GM19238 (cell line): ENCODE measurements around the gene NPAS4.
A peak's percentile ranks its signal among the peaks of the same experiment; 100 is the strongest.
"Not testable (repeated sequence)": the region's sequence is repeated elsewhere in the genome, so short reads cannot be mapped to it uniquely, and the experiment has no call there.

Experiments
- DNase-seq: peaks from one replicate; pipeline ENCODE4 v3.0.0; 2011; ENCODE audit warnings: low spot score; ENCODE audit not compliant: insufficient read length

NPAS4 gene

DNA sequence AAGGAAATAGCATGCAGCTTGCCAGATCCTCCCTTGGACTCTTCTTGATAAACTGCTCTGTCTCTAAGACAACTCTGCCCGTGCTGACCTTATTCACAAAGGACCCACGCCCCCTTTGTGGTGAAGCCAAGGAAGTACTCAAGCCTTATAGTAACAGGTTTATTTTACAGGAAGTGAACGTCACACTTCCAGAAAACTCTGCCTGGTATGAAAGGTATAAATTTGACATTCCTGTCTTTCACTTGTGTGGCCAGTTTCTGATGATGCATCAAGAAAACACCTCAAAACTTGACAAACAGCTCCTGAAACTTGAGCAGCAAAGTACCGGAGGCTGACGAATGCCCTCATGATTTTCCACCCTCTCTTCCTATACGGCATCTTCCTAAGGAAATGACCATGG lies 33.4 kb downstream of the NPAS4 start:
- no peak for DNase-seq

DNA sequence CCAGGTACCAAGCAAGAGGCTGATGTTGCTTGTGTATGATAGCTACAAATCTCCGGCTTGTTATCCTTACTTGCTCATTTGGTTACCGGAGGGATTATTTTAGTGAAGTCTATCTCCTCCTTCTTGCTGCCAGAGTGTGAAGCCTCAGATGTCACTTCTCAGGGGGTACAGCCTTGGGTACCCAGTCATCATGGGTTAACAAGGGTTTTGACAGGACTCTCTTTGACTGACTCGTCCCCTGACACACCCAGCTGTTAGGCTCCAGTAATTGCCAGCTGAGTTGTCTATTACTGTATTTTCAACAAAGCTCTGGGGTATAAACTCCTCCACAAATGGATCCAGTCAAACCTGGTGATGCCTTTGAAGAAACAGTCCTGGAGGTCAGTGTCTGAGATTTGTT lies 34.0 kb downstream of the NPAS4 start:
- DNase-seq = no peak

DNA sequence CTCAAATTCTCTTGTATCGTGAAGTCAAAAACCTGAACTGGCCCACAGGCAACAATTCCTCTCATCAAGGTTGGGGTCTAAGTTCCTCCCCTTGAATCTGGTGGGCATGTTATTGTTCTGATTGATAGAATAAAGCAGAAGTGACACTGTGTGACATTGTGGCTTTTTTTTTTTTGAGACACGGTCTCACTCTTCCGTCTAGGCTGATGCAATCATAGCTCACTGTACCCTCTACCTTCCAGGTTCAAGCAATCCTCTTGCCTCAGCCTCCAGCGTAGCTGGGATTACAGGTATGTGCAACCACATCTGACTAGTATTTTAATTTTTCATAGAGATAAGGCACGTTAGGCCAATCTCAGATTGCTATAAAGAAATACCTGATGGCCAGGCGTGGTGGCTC lies 37.0 kb downstream of the NPAS4 start:
- no peak for DNase-seq

DNA sequence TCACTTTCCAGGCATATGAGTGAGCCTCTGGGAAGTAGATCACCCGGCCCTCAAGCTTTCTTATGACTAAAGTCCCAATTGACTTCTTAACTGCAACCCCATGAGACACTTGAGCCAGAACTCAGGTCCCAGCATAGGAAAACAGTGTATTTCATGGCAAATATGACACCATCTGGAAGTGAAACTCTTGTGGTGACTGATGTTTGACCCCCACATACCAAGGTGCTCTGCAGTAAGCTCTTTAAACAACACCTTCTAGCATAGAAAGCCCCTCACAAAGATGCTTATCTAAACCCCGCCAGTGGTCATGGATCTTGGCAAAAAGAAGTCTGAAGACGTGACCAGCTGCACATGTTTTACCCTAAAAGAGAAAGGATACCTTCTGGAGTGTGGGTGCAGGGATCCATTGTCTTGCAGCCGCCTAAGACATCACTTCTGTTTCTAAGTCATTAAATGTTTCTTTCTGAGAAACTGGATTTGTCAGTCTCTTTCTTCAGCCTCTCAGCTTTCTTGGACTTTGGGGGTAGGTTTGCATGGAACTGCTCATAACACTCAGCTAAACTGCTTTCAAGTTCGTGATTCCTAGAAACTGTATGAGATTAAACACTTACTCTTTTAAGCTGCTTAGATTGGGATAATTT lies 38.4 kb downstream of the NPAS4 start:
- no peak for DNase-seq

DNA sequence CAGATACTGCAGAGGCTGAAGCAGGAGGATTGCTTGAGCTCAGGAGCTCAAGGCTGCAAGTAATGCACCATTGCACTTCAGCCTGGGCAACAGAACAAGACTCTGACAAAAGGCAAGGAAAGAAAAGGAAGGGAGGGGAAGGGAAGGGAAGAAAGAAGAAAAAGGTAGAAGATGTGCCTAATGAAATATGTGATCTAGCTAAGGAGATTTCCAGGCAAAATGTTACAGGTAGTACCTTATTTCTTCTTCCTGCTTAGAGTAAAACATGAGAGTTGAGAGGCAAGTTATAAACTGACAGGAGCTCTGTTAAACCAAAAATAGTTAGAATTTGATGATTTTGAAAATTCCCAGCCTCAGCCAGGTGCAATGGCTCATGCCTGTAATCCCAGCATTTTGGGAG lies 41.2 kb downstream of the NPAS4 start:
- no peak for DNase-seq

DNA sequence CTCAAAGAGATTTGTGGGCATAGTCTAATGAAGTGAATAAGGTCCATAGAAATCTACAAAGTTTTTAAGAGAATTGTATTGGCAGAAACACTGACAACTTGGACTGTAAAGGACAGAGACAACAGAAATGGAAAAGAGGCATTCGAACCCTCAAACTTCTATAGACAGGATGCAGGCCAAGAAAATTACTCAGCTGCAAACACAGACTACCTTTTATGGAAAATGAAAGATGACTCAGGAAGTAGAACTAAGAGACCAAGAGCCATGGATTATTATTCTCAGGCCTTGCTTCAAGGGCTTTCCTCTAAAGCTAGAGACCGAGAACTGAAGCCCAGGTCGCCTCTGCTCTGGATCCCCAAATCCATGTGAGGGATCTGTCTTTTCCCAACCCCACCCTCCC lies 42.1 kb downstream of the NPAS4 start:
- DNase-seq = no peak

DNA sequence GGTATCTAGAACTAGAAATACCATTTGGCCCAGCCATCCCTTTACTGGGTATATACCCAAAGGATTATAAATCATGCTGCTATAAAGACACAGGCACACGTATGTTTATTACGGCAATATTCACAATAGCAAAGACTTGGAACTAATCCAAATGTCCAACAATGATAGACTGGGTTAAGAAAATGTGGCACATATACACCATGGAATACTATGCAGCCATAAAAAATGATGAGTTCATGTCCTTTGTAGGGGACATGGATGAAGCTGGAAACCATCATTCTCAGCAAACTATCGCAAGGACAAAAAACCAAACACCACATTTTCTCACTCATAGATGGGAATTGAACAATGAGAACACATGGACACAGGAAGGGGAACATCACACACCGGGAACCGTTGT lies 43.3 kb downstream of the NPAS4 start:
- not testable (repeated sequence) for DNase-seq

DNA sequence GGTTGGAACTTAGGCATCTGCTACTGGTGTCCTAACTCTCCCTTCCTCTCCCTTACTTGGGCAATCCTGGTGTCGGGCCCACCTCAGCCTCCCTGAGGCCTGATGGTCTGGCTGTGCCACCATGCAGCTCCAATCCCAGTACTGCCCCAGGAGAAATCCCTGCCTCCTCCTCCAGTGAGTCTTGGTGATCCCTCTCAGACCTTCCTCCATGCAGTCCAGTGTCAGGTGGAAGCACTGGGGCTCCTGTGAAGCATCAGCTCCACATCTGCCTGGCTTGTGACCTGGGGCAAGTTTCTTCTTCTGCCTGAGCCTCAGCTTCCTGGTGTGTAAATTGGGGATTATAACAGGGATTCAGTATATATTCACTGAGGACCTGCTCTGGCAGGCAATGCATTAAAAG lies 44.1 kb downstream of the NPAS4 start:
- no peak for DNase-seq

DNA sequence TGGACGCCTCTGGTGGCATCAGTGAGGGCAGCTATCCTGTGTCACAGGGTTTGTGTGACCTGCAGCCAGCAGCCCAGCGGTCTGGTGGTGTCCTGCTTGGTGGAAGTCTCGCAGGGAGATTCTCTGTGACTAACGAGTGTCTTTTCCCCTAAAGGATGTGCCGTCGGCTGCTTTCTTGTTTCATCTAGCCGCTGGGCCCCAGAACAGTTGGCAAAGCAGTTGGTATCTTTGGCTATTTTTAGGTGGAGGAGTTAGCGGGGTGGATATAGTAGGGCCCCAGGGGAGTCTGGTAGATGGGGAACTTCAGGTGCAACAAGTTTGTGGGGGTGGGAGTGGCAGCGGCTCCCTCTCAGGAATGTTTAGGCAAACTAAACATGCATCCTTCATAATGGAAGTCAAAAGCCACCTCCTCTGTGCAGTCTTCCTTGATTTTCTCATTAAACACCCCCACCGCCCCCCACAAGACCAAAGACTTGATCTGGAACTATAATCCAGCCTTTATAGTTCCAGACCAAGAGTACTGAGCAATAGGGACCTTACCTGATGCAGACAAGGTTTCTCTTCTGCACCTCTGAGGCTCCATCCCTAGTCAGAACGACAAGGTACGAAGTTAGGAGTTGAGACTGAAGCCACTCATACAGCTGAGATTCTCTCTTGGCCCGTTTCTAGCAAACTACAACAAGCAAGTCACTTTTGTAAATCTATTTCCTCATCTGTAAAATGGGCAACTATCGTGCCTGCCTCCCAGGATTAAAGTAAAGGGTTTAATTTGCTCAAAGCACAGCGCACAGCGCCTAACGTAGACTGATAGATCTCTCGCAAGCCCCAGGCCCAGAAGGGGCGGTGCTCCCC lies 44.8 kb downstream of the NPAS4 start:
- DNase-seq = no peak

DNA sequence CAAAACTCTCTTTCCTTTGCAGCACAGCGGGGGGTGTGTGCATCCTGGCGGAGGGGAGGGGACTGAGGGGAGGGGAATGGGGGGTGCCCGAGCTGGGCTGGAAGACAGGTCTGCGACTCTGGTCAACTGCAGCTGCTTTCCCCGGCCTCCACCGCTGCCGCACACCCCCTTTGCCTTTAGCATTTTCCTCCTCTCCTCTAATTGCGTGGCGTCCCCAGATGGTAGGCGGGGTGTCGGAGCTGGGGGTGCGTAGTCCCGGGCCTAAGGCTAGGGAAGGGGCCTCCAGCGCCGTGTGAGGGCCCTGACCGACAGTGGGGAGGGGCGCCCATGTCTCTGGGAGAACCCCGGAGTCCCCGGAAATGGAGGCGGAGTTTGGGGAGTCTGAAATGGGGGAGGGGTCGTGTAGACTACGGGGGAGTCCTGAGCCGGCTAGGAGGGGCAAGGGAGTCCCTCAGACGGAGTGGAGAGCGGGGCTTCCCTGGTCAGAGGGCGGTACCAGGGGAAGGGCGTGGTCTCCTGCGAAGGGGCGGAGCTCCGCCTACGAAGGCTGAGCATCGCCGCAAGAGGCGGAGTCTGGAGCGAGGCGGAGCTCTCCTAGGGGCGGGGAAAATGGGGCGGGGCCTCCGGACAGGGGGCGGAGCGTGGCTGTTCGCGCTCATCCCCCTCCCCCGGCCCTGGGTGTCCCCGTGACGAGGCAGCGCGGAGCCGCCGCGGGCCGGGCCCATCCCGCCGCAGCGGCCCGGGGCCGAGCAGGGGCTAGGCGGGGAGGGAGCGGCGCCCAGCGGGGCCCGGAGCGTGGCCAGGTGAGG lies 45.6 kb downstream of the NPAS4 start, which contains the start of gene PELI3:
PELI3 (plus strand) TSS at position 681 of the 809 bp plus-strand sequence. CDS start 1,224 bp downstream, outside the sequence.
- DNase-seq = peak; percentile 97

DNA sequence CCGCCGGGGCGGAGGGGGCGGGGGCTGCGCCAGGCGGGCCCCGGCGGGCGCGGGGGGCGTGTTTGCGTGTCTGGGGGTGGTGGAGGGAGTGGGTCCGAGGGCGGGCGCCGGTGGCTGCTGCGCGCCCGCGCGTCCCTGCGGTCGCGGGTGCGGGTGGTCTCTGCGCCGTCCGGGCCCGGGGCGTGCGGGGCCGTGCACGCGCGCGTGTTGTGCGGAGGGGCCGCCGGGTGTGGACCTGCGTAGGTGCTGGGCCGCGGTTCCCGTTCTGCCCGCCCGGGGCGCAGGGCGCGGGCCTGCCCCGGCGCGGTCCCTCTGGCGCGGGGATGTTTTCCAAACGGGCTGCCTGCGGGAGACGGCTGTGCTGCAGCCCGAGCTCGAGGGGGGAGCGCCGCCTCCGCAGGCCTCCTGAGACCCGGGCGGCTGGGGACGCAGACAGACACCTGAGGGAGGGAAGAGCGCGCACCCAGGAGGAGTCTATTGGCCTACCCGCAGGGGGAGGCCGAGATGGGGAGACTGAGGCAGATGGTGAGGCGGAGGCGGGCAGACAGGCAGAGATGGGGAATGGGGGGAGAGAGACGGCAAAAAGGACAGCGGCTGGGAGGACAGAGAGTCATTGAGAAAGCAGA lies 46.3 kb downstream of the NPAS4 start:
- DNase-seq = peak; percentile 59

DNA sequence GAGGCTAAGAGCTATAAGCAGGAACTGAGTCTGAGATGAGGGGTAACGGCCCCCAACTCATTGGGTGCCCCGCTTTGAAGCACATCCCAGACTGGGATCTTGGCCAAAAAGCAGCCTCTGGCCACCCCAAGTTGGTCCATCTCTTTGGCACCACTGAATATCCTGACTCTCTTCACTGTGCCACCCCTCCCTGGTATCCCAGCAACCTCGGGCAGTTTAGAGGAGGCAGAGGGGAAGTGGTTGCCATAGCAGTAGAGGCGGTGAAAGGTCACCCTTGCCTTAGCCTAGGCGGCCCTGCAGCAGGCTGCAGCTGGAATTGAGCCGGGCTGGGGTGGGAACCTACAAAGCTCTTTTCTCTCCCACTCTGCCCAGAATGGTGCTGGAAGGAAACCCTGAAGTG lies 46.9 kb downstream of the NPAS4 start:
- no peak for DNase-seq

DNA sequence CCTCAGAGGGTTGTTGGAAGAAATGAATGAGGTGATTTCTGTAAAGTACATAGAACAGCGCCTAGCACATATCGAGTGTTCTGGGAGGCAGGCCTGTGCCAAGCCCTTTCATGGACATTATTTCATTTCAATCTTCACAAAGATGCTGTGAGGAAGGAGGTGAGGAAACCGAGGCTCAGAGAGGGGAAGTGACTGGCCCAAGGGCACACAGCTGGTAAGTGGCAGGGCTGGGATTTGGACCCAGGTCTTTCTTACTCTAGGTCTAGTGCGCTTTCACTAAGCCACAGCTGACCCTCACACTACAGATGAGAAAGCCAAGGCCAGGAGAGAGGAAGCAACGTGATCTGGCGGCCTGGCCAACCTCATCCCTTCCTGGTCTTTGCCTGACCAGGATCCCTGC lies 47.9 kb downstream of the NPAS4 start:
- no peak for DNase-seq

DNA sequence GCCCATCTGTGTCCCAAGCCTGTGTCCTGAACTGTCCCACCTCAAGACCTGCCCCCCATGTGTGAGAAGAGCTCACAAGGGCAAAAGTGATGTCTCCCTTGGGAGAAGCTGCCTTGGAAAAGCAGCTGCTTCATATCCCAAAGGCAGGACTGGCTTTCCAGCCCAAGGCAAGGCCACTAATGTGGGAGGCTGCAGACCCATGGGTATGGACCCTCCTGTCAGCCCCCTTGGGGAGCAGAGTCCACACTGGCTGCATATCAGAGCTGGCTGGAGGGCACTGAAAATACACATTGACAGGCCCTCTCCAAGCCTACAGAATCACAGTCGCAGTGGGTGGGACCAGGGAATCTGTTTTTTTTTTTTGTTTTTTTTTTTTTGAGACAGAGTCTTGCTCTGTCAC lies 48.6 kb downstream of the NPAS4 start:
- no peak for DNase-seq

DNA sequence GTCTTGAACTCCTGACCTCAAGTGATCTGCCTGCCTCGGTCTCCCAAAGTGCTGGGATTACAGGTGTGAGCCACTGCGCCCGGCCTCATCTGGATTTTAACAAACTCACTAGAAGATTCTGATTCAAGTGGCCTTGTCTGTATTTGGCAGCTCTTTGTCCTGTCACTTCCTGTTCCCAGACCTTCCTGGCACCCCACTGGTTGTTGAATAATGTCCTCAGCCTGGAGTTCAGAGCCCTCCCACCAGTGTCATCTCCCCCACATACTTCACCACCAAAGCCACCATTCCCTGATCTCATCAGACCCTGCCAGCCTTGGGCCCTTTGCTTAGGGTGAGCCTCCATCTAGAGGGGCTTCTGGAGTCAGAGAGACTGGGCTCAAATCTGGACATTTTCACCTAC lies 49.2 kb downstream of the NPAS4 start:
- no peak for DNase-seq

DNA sequence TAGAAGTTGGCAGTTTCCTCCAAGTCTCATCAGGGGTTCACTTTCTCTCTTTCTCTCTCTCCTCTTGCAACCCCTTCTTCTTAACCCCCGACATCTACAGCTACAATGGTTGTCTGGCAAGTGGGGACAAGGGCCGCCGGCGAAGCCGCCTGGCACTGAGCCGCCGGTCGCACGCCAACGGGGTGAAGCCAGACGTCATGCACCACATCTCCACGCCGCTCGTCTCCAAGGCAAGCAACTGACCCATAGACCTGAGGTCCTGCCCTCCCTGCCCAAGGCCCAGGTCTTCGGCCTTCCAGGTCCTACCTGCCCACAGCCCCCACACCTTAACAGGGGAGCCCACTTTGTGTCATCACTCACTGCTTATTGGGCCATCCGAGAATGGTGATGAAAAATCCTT lies 50.3 kb downstream of the NPAS4 start:
- DNase-seq = no peak

DNA sequence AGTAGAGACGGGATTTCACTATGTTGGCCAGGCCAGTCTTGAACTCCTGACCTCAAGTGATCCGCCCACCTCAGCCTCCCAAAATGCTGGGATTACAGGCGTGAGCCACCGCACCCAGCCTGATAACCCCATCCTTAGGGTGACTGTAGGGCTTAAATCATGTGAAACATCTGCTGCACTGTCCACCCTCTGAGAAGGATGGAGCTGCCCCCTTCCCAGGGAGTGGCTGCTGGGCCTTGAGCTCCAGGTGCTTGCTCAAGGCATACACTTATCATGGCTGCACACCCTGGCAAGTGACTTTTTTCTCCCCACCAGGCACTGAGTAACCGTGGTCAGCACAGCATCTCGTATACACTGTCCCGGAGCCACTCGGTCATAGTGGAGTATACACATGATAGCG lies 51.2 kb downstream of the NPAS4 start:
- DNase-seq = no peak

DNA sequence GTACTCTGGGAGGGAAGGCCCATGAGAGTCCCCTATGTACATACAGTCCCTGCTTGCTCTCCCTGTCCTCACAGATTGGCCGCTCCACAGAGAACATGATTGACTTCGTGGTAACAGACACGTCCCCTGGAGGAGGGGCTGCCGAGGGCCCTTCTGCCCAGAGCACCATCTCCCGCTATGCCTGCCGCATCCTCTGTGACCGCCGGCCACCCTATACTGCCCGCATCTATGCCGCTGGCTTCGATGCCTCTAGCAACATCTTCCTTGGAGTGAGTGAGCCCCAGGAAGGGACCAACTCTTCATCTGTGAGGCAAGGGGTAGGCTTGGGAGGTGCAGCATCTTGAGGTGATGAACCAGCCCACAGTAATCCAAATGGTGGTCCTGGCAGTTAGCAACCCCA lies 52.3 kb downstream of the NPAS4 start:
- DNase-seq = no peak

DNA sequence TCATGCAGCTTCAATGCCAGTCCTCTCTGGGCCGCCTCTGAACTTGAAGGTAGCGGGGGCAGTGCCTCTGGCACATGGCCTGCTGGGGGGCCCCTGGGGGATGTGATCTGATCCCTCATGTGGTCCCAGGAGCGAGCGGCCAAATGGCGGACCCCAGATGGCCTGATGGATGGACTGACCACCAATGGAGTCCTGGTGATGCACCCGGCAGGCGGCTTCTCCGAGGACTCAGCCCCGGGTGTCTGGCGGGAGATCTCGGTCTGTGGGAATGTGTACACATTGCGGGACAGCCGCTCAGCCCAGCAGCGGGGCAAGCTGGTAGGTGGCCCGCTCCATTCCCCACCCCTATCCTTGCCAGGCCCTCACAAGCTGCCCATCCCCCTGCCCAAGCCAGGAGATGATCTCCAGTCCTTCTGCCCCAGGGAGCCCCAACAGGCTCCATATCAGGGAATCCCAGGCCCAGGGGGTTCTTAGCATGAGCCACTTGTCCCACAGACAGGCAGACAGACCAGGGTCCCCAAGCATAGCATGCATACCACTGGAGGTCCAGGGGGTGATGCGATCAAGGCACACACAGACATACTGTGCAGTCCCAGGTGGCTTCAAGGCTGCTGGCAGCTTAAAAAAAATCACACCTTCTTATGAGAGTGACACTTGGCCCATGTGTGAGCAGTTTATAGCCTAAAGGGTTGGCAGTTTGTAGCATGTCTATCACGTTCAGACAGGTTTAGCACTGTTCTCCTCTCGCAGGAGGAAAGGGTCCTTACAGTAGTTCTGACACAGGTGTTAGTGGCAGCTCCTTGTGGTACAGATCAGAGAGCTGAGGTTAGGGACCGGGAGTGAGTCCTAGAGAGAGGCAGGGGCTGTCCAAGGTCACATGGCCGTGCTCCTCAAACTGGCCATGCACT lies 53.0 kb downstream of the NPAS4 start:
- no peak for DNase-seq

DNA sequence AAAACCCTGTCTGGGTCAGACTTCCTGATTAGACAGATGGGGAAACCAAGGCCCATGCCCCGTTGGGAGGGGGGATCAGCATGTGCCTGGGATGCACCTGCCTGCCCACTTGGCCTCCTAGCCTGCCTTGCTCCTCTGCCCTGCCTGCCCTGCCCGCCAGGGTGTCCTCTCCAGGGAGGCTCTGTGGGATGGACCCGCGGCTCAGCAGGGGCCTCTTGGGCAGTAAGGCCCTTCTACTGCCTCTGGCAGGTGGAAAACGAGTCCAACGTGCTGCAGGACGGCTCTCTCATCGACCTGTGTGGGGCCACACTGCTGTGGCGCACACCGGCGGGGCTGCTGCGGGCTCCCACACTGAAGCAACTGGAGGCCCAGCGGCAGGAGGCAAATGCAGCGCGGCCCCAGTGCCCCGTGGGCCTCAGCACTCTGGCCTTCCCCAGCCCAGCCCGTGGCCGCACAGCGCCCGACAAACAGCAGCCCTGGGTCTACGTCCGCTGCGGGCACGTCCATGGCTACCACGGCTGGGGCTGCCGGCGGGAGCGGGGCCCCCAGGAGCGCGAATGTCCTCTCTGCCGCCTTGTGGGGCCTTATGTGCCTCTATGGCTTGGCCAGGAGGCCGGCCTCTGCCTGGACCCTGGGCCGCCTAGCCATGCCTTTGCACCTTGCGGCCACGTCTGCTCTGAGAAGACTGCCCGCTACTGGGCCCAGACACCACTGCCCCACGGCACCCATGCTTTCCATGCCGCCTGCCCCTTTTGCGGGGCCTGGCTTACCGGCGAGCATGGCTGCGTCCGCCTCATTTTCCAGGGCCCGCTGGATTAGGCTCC lies 54.7 kb downstream of the NPAS4 start:
- DNase-seq = no peak
